Vein endothelial cell (primary cell): ENCODE data around the gene MROH7. TPM values are rescaled to one million over a fixed set of nuclear protein-coding genes. Genes with fewer than 3 reads are reported as not detected.

Experiments used
- total RNA-seq: library from RNA; depleted of rRNA; stranded (reverse); fragments of >200 nt; gene quantifications from 2 replicates; pipeline ENCODE4 v1.2.3, GENCODE V29; 2012

Gene MROH7
- total RNA-seq = under 0.01 and 0.10 TPM in 2 replicates

DNA sequence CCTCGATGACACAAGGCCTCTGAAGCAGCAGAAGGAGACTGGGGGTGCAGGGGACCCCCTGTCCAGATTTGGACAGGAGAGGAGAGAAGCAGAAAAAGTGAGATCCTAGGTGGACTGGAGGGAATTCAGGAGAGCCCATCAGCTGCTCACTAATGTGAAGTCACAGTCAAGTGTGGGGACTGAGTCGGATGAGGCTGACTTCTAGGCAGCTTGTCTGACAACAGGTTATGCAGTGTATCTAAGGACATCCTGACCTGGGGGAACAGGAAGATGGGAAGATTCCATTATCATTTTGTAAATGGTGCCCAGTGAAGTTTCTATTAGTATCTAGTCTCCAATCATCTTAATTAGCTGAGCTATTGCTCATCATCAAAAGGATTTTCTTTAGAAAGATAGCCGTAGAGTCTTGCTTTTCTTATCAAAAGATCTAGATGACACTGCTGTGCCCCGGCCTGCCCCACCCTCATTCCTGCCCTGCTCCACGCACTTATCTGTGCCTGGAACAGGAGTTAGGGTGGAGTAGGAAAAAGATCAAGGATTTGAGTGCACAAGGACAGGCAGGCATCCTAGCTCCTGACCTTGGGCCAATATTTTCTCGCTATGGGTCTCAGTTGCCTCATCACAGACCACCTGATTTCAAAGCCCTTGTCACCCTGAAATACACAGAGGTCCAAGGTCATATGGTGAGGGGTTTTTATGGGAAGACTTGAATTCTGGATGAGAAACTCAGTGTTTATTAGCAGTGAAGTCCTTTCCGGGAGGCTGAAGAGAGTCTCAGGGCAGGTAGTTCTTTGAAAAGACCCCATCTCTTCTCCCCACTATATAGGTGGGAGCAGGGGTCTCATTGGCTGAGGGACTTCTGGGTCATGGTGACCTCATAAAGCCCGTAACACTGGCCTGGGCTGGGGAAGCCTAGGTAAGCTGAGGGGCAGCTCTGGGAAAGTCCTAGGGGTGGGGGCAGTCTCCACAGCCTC is at the start of gene MROH7:
MROH7 (plus strand) TSS at position 924 of the 974 bp plus-strand sequence. CDS start 11,141 bp downstream, outside the sequence.

DNA sequence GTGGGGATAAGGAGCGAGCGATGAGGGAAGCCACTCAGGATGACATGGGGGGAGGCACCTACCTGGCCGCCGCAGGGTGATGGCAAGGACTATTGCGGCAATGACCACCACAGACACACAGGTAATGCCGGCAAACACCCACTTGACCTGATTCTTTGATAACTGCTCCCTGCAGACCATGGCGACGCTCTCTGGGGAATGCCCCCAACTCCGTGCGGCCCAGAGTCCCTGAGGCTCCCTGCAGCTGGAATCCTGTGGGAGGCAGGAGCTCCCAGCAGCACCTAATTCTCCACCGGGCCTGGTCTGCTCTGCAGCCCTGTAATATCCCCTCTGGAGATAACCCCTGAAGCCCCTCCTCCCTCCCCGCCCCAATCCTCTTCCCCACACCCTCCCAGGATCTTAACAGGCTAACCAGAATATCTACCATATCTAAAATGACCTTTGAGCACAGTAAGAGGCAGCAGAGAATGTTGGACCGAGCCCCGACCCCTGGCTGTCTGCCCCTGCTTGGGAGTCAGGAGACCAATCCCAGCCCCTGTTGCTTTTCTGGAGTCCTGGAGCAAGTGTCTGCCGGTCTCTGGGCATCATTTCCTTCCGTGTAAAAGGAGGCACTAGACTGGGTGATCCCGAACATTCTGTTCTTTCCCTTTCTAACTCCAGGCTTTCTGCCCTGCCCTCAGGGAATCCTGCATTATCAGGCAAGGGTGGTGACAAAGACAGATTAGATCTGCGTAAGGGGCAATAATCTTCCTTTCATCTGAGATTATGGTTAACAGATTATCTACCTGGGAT is 18.2 kb upstream of the MROH7 start, which contains the start of gene FAM151A:
FAM151A (minus strand) TSS at position 310 of the 792 bp plus-strand sequence; CDS start at position 180, 130 bp downstream.

DNA sequence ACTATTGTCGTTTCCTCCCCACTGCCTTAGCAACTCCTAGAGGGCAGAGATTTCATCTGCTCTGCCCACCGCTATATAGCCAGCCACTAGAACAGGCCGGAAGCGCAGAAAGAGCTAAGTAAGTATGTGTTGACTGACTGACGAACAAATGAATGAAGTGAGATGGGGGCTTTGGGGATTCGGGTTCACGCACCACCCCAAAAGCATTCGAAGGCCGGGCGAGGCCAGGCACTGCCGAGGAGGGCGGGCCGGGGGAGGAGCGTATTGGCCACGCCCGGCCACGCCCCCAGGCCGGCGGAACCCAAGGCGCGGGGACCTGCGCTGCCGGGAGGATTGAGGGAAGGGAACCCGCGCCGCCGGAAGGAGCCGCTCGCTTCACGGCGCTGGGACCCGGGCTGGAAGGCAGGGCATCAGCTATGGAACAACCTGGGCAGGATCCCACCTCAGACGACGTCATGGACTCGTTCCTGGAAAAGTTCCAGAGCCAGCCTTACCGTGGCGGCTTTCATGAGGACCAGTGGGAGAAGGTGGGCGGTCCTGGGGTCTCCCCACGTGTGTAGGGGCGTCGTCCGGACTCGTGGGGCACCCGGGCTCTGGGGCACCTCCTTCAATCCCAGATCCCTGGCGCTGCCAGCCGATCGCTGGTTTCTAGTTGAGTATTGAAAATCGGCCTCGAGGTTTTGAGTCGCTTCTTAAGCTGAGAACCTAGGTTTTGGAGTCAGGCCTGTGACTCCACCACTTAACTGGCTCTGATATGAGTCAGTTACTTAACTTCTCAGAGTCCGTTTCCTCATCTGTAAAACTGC is 74.1 kb downstream of the MROH7 start, which contains the start of gene TTC4:
TTC4 (plus strand) TSS at position 369 of the 806 bp plus-strand sequence; CDS start at position 417, 48 bp downstream.

Other genes starting within 250 kb of the MROH7 start
- 22.6 and 23.5 TPM in 2 replicates for gene SSBP3, start 235.4 kb upstream of the MROH7 start, total RNA-seq
- 3.6 and 3.9 TPM in 2 replicates for gene ACOT11, start 93.6 kb upstream of the MROH7 start, total RNA-seq
- gene FAM151A, start 18.3 kb upstream of the MROH7 start, total RNA-seq = not detected in 2 replicates
- gene TTC4, start 74.1 kb downstream of the MROH7 start, total RNA-seq = 21.9 and 27.8 TPM in 2 replicates
- 3.3 and 4.6 TPM in 2 replicates for gene PARS2, start 122.7 kb downstream of the MROH7 start, total RNA-seq
- not detected in 2 replicates for gene TTC22, start 159.5 kb downstream of the MROH7 start, total RNA-seq
- gene DHCR24, start 245.4 kb downstream of the MROH7 start, total RNA-seq = 56.2 and 188 TPM in 2 replicates